Activated CD4-positive, CD25-positive, alpha-beta regulatory T cell treated with anti-CD3 and anti-CD28 coated beads, Interleukin-2, amount 50 U/mL, for 72 hours (primary cell): ENCODE data around the gene CFI.
"Not testable (repeated sequence)": the region's sequence is repeated elsewhere in the genome, so short reads cannot be mapped to it uniquely, and the experiment has no call there.

Experiments used
- DNase-seq: peaks from one replicate; pipeline ENCODE4 v3.0.0; 2021

Gene CFI

DNA sequence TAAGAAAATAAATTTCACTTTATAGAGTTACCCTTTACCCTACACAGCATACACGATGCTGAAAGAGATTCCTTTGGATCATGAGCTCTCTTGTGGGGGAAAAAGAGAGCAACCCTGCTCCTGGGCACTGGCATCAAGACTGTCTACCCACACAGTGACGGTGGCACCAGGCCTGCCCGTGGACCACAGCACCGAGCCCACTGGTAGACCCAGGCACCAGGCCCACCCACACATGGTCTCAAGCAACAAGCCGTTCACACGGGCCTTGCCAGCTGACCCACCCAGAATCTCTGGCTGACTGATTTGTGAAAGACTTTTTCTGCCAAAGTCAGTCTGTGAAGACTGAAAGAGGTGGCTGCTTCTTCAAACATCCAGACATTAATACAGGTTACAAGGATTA is 6.7 kb downstream of the CFI start:
- no peak for DNase-seq

DNA sequence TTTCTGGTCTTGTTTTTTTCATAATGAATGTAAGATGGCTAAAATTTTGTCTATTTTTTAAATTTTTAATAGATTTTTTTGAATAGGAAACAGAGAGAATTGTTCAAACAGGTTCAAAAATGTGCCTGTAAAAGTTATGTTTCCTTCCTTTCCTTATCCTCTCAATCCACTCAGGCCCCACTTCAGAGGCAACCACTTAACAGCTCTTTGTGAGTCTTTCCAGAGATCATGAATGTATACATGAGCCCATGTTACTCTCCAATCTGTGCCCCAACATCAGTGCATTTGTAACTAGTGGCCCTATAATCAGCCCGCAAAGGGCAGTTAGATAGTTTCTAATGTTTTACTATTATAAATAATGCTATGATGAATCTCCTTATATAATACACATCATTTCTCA is 14.0 kb downstream of the CFI start:
- no peak for DNase-seq

DNA sequence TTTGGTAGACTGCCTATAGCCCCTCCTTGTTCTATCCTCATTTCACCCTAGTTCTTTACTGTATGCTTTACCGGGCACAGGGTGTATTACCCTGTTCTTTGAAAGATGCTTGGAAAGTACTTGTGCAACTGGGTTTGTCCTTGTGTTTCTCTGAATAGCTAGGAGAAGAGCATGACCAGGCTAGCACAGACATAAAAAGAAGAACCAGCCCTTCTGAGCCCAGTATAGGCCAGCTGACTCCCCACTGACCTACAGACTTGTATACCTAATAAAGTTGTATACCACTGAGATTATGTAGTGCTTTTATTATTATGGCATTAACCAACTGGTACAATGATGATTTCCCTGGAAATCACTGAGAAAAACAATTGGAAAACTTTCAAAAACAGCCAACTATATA is 15.0 kb downstream of the CFI start:
- DNase-seq, result no peak

DNA sequence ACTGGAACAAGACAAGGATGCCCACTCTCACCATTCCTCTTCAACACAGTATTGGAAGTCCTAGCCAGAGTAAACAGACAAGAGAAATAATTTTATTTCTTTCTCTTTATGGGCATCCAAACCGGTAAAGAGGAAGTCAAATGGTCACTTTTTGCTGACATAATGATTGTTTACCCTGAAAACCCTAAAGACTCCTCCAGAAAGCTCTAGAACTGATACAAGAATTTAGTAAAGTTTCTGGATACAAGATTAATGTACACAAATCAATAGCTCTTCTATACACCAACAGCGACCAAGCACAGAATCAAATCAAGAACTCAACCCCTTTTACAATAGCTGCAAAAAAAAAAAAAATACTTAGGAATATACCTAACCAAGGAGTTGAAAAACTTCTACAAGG is 19.7 kb downstream of the CFI start:
- DNase-seq, result not testable (repeated sequence)

DNA sequence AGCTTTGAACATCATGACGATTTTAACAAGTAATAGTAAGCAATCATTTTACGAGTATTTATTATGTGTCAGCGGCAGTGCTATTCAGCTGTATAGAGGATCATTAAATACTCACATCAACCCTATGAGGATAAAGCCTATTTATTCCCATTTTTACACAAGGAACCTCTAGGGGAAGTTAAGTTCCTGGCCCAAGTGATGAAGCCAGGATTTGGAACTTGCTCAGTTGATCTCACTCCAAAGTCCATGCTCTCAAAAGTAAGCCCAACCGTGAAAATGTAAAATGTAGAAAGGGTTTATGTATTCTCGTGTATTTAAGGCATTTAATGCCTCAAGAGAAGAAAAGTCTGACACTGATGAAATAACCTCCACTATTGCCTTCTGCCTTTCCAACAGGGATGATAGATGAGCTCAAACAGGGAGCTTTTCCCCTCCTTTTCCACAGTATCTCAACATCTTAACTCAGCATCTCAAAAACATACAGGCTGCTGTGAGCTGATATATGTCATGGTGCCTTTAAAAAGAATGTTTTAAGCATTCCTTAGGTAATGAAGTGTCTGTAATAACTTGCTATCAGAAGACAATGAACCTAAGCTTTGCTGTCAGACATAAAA is 36.9 kb downstream of the CFI start:
- no peak for DNase-seq

DNA sequence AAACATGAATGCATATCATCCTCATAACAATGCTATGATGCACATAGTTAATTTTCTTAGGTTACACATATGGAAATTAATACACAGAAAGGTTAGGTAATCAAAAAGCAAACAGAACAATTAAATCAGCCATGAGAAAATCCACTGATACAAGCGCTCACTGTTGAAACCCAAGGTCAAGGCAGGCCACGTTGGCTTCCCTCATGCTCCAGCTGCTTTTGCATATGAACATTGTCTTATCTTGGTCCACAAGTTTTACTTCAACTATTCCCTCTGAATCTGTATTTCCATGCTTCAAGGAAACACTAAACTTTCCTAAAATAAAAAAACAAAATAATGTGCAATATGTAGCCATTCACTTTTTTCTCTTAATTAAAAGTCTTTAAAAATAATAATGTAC is 37.4 kb downstream of the CFI start:
- DNase-seq, result no peak

DNA sequence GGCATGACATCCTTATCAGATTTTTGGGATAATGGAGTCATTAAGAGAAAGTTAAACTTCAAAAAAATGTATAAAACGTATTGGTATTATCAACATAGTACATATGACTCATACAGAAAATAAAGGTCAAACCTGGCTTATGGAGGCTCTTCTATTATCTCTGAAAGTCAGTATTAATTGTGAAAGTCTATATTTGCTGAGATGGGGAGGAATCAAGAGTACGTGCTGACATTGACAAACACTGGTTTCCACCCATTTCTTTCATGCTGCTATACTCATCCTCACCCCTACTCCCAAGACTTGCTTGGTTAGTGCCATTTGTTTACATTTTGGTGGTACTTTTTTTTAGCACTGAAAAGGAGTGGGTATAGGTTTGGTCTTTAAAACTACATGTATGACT is 41.1 kb downstream of the CFI start:
- no peak for DNase-seq

DNA sequence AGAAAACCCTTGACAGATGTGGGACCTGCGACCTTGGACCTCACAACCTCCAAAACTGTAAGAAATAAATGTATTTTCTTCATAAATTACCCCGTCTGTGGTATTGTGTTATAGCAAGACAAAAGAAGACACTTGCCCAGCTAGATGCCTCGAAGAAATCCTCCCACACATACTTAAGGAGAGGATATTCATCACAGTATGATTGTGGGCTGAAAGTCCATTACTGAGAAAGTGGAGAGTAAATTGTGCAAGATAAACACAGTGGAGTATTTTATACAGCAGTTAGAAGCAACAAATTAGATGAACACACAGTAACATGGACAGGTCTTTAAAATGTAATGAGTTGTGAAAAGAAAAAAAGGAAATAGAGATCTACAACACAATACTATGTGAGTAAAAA is 46.1 kb downstream of the CFI start:
- DNase-seq, result no peak

DNA sequence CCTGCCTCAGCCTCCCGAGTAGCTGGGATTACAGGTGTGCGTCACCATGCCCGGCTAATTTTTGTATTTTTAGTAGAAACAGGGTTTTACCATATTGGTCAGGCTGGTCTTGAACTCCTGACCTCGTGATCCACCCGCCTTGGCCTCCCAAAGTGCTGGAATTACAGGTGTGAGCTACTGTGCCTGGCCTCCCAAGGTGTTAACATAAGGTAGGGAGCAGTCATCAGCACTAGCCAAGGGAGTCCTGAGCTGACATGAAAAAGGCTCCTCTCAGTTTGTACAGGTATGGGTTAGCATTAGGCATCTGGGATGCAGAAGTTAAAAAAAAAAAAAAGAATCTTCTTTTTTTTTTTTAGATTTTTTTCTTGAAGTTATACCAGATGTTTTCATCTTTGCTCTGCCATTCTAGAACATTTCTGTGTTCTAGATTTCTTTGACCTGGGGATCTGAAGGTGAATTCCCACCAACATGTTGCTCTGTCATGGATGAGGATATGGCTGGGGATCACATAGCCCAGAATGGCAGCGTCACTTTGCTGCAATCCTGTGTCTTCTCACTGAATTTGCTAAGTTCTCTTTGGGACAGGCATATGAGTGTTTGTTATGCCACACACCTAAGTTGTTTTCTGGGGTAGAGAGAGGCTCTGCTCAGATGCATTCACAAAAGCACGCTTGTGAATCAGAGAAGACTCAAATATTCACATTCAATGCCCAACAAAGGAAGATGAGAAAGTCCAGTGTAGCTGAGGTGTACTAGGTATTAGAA is 47.5 kb downstream of the CFI start:
- no peak for DNase-seq

DNA sequence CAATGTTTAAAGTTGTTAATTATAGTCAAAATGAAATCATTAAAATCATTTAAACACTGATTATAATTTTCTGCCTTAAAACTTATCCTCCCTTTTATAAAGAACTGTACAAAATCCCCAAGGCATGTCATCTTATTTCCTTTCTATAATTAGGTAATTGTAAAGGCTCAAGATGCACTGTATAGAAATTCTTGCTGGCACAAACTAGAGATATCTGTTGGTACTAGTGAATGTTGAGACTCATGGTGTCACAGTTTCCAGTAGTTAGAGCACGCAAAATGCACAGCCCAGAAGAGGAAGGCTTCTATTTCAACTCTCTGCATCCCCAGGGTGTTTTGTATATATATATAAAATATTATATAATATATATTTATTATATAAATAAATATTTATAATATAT is 49.3 kb downstream of the CFI start:
- no peak for DNase-seq

DNA sequence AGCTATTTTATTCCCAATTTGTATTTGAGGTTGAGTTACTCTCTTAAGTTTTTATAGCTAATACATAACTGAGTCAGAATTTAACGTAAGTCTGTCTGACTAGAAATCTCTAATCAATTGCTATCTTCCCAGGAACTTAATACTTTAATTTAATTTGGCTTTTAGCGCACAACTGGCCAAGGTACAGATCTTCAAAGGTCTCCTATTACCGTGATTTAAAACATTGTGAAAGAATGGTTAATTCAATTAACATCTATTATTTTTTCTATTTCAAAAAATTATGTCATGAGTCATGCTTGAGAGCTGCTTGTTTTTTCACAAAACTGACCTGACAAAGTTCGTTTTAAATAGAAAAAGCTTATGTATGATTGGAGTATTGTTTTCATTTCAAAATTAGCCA is 49.9 kb downstream of the CFI start:
- no peak for DNase-seq

DNA sequence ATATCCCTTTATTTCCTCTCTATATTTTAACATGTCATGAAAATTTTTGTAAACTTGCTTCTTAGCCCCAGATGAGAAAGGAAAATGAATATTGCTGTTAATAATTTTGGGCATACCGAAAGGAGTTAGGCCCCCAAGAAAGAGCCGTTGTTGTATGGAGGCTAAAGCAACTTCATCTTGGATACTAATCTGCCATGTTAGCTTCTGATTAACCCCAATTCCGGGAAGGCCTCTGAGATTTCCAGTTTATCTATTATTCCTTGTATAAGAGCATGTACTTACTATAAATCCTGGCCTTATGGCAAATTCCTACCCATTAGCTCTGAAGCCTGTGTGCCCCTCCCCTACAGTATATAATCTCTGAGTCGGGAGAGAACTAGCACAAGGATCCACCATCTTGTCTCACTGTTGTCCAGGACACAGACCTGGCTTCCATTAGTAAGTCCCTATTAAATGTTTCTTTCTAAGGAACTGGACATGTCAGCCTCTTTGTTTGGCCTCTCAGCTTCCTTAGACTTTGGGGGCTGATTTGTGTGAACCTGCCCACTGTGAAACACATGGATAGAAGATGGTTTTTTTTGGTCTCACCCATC is 51.1 kb downstream of the CFI start:
- no peak for DNase-seq

DNA sequence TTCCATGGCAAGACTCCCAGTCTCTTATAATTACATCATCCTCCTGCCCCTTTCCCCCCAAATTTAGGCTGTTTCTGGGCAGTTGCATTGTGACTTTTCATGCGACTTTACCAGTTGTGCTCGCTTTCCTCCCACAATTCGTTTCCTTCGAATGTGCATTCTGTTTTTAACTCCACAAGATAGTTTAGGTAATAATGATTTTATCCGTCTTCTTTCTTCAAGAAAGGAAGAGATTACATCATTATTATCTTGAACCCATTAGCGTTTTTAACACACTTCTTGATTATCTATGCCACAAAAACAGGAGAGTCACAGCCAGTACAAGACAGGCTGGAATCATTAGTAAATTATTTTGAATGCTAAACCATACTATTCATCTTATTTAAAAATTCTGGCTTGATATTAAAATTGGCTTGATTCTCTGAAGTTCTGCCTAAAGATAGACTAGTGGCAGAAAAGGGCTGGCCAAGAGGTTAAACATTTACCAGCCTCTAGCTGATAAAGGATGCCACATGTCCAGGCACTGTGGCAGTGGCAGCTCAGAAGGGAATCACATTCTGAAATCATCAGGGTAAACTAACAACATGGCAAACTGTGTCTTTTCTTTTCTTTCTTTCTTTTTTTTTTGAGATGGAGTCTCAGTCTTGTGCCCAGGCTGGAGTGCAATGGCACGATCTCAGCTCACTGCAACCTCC is 52.3 kb downstream of the CFI start:
- no peak for DNase-seq

DNA sequence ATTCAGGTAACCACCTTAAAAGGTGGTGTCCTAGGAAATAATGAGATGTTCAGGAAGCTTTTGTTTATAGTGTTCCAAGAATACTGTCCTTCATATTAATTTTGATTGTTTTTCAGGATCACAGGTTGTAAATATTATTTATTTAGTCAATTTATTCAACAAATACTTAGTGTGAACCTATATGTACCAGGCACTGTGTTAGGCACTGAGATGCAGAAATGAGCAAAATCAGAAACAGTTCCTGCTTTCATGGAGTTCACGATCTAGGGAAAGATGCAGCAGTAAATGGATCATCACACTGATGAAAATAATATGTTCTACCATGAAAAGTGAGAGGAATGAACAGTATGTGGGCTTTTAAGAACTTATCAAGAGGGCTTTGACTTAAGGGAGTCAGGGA is 53.7 kb downstream of the CFI start:
- DNase-seq, result no peak

DNA sequence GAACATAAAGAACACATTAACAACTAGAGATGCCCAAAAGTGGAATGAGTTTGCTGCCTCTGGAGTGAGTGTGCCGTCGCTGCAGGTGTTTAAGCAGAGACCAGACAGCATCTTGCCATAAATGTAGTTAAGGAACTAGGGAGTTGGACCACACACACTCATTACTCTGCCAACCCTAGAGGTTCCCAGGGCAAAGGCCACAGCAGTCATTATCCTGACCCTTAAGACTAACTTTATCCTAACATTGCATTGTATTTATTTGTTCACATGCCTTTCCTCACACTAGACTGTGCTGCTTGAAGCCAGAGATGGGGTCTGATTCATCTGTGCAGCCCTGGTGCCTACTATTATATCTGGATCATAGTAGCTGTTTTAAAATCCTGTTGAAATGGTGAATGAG is 55.1 kb downstream of the CFI start:
- DNase-seq, result no peak

DNA sequence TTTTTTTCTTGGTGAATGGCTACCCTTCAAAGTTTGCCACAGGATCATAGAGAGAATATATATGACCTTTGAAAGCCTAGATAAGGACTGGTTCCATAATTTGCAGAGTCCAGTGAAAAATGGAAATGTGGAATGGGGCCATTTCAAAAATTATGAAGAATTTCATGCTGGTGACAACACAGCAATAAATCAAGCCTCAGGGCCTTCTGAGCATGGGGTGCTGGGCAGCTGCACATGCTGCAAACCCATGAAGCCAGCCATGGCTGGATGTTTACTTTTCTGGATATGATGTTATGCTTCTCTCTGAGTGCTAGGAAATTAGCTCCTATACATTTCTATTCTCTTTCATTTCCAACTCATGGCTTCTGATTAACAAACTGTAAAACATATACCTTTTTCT is 56.0 kb downstream of the CFI start:
- DNase-seq, result no peak

DNA sequence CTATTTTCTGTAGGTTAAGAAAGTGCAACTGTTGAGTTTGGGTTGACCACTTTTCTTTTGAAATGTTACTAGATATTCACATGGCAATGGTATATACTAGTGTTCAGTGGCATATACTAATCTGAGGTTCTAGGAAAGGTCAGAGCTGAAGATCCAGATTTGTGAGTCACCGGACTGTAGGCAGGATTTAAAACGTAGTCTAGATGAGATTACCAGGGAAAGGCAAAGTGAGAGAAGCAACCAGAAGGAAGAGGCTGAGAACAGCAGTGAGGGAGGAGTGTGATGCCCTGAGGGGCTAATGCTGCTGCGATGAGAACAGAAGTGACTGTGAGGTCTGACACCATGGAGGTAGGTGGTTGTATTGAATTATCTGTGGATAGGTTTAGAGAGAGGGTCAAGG is 62.3 kb downstream of the CFI start:
- no peak for DNase-seq

DNA sequence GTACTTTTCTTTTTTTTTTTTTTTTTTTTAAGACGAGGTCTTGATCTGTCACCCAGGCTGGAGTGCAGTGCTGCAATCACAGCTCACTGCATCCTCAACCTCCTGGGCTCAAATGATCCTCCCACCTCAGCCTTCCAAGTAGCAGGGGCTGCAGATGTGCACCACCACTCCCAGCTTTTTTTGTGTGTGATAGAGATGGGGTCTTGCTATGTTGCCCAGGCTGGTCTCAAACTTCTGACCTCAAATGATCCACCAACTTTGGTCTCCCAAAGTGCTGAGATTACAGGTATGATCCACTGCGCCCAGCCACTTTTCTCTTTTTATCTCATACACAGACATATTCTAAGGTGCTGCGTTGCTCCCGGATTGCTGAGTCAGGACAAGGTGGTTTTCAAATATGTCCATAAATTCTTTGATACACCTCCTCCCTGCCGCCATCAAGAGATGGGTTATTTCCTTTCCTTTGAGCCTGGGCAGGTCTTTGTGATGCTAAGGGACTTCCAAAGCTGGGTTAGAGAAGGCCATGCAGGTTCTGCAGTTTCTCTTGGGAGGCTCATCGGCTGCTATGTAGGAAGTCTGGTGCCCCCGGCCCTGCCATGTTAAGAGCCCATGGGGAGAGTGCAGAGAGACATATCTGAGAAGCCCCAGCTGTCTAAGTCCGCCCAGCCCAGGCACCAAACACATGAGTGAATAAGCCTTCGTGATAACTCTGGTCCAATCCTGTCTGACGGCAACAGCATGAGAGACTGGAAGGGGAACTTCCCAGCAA is 63.5 kb downstream of the CFI start:
- no peak for DNase-seq

DNA sequence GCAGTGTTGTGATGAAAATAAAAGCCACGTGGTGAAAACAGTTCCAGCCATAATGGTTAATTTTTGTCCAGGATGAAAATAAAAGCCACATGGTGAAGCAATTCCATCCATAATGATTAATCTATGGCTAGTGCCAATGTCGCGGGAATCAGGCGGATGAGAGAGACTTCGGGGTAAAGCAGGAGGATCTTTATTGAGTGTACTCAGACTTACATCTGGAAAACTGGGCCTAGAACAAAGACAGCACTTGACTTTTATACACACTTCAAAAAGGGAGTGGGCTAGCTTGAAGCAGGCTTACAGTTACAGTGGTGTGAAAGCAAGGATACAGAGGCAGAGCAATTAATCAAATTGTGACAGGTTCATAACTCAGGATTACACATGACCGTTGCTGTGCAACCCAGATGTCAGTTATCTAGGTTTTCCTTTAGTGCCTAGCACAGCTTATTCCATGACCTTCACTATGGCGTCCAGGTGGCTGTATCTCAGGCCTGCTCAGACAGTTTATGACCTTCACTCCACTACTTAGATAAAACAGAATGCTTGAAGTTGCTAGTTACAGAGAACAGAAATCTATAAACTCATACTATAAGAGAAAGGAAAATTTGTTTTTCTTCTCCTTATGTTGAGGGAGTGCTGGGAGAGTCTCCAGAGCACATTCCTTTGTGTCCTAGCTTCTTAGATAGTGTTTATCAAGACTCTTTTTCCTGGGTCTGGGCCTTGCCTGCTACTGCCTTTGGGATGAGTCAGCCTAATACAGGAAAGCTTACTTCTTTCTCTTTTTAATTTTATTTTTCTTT is 66.0 kb downstream of the CFI start:
- DNase-seq, result no peak

DNA sequence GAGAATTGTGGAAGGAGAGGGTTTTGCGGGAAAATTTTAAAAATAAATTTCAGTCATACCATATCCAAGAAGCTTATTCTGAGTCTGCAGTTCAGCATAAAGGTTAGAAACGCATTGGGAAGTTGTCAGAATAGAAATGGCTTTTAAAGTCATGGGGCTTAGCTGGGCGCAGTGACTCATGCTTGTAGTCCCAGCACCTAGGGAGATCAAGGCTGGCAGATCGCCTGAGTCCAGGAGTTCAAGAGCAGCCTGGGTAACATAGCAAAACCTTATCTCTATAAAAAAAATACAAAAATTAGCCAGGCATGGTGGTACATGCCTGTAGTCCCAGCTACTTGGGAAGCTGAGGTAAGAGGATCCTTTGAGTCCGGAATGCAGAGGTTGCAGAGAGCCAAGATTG is 68.1 kb downstream of the CFI start:
- DNase-seq, result no peak

DNA sequence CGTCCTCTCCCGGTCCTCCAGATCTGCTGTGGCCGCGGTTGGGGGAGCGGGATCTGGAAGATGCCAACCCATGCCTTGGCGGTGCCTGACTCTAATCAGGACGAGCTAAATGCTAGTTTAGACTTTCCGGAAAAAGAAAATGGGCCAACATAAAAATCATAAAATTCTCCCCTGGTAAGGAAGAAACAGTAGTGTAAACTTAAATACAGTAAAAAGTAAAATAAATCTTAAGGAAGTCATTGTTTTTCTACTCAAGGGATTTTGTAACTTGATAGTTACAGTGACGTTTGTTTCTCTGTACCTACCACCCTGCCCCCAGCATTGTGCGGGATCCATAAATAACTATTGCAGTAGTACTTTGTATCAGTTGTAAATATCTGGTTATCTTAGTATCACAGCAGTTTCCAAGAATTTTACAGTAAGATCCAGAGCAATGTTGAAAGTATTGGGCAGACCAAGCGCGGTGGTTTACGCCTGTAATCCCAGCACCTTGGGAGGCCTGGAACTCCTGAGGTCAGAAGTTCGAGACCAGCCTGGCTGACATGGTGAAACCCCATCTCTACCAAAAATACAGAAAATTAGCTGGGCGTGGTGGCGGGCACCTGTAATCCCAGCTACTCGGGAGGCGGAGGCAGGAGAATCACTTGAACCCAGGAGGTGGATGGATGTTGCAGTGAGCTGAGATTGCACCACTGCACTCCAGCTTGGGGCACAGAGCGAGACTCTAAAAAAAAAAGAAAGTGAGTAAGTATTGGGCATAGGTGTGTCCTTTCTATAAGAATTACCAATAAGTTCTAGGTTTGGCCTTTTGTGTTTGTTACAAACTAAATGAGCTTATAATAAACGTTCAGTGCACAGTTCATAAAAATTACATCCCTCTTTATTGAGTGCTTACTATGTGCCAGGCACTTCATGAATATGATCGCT is 70.9 kb downstream of the CFI start:
- DNase-seq, result no peak
